ENCODE results near the gene MRPS23.
A peak's percentile ranks its signal among the peaks of the same experiment; 100 is the strongest.

MRPS23 gene

DNA sequence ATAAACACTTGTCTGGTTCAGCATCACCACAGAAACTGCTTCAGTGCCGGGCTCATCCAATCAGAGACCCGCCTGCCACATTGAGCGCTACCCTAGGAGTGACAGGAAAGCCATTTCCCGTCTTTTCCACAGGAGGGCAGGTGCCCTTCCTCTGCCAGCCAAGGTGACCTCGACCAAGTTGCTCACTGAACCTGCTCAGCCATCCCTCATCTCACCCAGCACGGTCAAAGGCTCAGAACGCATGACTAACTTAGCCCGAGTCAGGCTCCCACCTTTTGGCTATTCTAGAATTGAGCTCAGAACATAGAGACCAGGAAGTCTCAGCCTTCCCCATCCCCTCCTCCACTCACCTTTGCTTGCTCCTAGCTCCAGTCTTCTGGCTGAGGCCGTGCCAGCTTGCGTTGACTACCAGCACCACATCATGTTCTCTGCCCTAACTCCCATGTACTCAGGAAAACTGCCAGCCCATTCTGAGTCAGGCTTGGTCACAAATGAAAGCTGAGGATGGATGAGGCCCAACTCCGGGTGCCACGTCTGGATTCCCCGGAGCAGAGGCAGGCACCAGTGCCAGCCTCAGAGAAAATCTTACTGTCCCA is 15.6 kb downstream of the MRPS23 start:
- no peak for DNase-seq

DNA sequence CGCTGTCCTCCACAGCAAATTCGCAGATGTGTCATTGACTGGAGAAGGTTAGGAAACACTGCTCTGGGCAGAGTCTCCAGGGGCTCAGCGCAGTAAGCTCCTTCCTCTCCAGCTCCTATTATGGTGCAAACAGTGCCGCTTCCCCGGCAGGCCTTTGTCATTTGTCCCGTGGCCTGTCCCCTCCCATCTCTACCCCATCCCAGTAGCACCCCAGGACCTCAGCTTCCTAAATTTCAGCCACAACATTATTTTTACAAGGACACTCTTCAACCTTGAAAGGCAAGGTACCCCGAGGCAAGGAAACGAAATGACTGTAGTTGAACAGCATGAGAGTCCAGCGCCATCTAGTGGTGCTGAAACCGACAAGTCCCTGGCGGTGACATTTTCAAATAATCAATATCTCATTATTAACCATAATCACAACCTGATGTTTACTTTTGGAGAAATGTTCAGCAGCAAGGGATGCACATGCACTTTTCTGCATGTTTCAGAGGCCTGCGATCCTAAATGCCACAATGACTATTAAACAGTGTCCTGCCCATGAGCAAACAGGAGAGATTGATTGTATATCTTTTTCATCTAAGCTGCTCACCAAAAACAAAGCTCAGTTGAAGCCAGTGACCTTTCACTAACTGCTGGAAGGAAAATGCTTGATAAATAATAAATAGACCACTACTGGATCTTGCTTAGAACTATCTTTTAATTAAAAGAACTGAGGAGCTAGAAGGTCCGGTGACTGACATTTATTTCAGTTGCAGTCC is 16.5 kb downstream of the MRPS23 start:
- peak; percentile 84 for DNase-seq

DNA sequence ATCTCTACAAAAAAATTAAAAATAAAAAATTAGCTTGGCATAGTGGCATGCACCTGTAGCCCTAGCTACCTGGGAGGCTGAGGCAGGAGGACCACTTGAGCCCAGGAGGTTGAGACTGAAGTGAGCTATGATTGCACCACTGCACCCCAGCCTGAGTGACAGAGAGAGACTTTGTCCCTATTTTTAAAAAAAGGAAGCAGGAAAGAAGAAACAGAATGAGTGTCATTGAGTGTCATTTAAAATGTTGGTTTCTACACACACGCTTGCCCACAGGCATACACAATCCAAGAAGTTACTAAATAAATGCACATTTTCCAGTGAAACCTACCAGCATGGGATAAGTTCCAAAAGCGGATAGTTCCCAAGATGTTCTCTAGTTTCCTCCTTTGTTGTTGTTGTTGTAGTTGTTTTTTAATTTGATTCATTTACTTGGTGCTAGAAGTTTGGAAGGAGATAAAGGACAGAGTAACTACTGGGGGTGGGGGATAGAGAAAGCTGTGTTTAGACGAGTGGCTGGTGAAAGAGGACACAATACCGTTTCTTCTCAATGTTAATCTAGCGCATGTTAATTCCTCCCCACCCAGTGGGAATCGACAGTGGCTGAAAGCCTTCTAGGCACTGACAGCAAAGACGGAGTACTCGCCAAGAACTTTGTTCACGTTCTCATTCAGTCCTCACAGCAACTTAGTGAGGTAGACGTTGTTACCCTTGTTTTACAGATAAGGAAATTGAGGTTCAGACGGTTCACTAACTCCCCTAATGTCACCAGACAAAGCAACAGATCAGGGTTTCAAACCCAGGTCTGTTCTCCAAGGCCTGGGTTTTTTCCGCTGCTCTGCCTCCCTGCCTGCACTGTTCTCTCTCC is 17.3 kb downstream of the MRPS23 start:
- peak; percentile 90 for DNase-seq

DNA sequence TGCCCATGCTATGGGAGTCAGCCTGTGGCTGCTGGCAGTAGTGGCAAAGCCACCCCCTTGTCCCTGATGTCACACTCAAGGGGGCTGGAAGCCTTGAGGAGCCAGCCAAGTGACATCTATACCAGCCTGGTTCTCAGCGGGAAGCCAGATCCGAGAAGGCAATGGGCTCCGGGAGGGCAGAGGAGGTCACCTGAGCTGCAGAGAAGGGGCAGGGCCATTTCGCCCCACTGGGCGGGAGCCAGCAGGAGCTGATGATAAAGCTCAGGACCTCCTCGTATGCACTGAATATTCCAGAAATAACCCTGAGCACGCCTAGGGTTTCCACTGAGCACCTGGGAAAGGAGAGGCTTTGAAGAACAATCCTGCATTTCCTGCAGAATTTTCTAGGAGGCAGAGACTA is 19.0 kb downstream of the MRPS23 start:
- no peak for DNase-seq

DNA sequence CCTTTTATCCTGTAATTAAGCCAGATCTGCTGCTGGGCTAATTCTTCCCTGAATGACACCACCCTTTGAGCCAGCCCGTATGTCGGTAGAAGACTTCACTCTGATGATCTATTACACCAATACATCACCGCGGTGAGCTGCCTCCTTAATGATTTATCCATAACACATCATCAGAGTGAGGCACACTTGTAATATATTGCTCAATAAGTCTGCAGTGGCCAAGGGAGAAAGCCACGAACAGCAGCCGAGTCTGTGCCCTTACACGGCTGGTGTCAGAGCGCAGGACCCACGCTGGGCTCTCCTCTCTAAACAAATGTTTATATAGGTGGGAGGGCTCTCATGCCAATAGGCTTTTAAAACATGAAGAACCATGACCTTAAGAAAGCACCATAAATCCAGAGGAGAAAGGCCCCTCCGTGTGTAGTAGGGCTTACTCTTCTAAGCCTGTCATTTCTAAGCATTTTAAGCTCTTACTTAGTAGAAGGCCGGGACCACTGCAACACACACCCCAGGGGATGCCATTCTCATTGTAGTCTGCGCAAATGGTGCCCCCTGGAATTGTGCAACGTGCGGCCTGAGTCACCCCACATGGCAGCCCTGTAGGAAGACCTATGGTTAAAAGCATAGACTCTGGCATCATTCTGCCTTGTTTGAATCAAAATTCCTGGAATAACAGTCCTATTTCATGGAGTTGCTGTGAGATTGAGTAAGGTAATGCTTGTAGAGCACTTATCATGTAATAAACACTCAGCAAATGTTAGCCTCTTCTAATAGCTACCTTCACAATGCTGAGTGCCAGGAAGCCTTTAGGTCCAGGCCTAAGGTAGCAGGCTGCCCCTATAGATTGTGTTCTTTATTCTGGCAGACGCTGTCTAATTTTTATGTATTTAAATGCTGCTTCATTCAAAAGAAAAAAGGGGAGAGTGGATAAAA is 26.1 kb downstream of the MRPS23 start:
- peak; percentile 68 for DNase-seq

DNA sequence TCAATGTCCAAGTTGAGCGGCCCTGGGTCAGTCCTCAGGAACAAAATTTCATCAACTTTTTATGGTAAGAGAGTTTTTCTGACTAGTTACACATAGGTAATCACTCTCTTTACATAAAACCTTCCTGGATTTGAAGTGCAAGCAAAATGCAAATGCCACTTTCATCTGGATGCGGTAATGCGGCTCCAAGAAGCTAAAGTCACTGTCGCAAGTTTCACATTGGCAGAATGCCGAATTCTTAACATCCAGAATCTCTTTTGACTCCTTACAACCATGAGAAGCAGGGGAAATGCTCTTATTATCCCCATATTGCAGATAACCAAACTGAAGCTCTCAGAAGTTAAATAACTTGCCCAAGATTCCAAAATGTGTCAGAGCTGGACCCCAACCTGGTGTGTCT is 30.0 kb downstream of the MRPS23 start:
- DNase-seq: no peak

DNA sequence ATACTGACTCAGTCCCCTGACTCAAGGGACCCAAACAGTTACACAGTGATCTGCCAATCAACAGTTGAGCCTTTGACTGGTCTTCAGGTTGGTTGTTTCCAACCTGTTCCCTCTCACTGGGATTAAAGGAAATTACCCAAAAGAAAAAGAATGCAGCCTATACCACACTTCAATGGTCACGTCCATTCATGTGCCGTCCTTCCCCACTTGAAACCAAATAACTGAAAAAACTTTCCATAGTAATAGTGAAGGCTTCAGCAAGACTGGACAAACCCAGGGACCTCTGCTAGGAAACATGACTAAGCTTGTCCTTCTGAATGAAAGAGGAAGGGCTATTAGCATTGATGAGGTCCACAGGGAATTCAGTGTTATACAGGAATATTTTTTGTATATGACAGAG is 30.6 kb downstream of the MRPS23 start:
- no peak for DNase-seq

DNA sequence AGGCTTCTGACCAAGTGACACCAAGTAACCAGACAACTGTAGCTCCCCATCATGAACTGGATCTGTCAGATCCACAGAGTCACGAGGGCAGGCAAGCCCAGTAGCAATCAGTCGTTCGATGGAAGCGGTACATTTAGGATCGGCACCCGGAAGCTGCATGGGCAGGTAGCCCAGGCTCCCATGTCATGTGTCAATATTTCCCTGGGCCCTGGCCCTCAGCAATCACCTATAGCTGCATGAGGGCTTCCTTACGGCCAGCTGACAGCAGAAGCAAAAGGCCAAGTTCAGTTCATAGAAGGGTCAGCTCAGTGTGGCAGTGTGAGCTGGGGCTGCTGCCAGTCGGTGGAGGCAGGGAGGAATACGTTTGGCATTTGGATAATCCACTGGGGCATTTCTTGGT is 31.8 kb downstream of the MRPS23 start:
- DNase-seq: no peak

DNA sequence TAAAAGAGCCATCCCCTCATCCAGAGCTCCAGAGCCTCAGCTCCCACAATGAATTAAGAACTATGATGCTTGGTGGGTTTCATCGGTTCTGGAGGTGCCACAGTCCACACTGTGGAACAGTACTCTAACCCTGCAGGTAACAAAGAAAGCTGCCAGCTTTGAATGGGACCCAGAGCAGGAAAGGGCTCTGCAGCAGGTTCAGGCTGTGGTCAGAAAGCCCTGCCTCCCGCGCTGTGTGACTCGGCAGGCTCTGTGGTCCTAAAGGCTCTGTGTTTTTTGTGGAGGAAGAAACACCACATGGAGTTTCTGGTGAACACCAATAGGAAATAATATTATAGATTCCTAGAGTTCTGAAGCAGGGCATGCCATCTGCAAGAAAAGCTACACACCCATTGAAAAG is 32.5 kb downstream of the MRPS23 start:
- no peak for DNase-seq

DNA sequence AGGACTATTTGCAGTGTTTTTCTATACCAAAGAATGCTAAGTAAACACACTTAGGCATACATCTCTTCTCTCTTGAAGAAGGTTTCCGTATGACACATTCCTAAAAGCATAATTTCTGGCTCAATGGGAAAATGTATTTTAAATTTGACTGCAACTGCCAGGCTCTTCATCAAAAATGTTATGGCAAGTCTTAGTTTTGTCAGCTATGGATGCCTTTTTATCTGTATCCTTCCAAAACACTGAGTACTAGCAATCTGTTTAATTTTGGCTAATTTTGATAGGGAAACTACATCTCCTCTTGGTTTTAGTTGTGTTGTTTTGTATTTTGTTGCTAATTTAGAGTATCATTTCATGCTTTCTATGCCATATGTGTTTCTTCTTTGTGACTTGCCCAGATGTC is 35.4 kb downstream of the MRPS23 start:
- no peak for DNase-seq

DNA sequence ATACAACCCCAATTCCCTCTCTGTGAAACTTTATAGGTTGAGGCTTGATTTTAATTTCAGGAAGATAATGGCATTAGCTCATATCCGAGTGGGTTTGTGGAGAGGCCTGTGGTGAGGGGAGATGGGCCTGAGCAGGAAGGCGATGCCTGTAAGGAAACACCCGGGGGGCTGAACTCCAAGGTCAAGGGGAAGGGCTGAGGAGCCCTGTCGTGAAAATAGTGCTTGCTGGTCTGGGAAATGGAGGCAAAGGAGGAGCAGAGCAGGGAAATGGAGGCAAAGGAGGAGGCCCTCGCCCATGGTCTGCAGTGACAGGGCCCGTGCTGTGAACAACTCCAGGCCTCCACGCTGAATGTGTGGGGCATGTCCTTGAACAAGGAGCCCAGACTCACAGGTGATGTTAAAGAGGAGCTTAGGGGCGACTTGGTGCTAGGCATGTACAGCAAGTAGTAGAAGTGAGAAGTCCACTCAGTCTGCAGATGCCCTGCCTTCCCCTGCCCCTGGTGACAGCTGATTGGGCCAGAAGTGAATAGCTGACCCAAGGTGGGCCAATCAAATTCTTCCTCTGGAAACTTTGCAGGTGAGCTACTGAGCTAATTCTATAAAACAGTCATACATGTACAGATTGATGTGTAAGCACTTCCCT is 38.1 kb downstream of the MRPS23 start:
- DNase-seq: no peak

DNA sequence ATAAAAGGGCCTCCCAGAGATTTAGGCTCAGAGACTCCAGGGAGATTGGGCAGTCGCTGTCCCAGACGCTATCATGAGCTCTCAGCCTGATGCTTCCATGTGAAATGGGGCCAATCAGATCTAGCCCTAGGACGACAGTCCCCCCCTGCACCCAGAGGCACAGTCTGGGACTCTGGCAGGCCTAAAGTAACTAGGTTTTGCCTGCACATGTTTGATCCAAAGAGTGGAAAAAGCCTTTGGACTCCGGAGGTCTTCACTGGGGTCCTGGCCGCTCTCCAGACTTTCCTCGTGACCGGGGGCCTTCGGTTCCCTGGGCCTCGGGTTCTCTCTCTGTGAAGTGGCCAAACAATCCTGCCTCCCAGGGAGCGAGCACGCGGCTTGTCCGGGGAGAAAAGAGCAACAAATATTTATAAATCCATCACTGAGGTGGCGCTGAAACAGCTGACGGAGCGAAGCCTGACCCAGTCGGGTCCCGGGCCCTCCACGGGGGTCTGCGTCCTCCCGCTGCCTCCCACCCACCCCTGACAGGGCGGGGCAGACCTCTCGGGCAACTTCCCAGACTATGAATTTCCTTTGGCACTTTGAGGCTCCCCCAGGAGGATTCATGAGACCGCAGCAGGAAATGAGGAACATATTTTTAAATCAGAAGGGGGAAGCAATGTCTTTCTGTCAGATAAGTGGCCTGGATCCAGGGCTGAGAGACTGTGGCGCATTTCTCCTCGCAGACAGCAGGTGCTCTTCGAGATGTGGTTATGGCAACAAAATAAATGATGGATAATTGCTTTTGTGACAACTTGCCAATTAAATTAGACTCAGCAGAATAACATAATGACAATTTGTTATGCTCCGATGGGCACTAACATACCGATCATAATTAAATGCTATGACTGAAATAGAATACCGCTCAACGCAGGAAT is 38.9 kb downstream of the MRPS23 start:
- peak; percentile 77 for DNase-seq

DNA sequence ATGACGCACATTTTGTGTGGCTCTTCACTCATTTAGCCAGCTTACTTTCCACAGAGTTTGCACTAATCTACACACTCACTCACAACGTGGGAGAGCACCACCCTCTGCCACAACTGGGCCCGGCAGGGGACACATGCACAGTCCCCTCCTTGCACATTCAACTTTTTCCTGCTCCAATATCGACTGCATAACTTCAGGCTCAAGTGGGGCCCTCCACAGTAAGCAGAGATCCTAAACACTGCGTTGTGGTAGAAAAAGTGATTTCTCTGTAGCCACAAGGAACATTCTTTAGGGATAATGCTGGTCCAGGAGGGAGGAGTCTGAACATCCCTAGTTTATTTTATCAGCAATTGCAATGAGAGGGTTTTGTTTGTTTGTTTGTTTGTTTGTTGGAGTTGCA is 40.0 kb downstream of the MRPS23 start:
- DNase-seq: no peak

DNA sequence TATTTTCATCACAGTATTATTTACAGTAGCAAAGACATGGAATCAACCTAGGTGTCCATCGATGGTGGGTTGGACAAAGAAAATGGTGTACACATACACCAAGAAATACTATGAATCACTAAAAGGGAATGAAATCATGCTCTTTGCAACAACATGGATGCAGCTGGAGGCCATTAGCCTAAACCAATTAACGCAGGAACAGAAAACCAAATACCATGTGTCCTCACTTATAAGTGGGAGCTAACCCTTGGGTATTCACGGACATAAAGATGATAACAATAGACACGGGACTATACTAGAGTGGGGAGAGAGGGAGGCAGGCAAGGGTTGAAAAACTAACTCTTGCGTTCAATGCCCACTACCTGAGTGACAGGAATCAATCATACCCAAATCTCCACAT is 41.0 kb downstream of the MRPS23 start:
- no peak for DNase-seq

DNA sequence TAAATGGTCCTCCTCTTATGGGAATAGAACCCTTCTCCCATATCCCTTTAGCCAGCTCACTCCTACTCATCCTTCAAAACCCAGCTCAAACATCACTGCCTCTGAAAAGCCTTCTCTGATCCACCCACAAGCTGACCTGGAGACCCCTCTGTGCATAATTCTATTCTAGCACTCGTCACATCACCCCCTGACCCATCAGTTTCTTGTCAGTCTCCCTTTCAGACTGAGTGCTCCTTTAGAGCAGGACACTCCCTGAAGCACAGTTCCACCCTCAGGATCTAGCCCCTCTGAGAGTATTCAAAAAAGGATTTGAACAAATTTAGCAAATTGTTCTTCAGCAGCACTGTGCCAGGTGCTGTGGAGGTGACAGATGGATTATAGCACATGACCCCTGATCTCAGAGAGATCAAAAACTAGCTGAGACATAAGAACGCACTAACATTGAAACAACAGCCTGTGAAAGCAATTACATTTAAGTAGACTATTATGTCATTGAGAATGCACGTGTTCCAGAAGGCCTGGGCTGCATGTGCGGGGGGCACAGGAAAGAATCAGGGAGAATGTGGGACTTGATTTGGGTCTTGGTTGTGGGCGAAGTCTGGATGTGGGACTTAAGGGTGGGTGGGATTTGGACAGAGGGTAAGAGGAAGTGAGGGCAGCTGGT is 43.5 kb downstream of the MRPS23 start:
- no peak for DNase-seq

DNA sequence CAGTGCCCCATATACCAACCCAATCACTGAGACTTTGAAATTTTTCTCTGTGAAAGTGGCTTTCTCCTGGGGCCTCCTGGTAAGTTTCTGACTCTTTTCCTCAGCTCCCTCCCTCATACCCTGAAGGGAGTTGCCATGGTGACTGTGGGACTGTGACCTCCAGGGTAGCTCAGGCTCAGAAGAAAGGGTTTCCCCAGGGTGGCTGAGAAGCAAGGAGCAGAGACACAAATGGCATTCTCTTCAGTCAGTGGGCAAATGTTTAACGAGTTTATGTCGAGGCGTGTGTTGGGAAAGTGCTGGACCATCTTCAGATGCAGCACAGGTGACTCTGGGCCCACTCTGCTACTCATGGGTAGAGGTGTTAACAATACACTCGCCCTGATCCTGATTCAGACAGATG is 46.8 kb downstream of the MRPS23 start:
- no peak for DNase-seq

DNA sequence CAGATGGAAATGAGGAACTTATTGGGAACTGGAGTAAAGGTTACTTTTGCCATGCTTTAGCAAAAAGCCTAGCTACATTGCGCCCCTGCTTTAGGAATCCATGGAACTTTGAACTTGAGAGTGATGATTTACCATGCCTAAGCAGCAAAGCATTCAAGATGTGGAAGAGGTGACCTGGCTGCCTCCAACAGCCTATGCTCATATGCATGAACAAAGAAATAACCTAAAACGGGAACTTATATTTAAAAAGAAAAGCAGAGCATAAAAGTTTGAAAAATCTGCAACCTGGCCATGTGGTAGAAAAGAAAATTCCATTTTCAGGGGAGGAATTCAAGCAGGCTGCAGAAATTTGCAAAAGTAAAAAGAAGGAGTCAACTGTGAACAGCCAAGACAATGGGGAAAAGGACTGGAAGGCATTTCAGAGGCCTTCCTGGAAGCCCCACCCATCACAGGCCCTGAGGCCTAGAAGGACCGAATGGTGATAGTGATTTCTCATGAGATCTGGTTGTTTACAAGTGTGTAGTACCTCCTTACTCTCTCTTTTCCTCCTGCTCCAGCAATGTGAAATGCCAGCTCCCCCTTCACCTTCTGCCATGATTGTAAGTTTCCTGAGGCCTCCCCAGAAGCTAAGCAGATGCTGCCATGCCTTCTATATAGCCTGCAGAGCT is 48.7 kb downstream of the MRPS23 start:
- DNase-seq: no peak

DNA sequence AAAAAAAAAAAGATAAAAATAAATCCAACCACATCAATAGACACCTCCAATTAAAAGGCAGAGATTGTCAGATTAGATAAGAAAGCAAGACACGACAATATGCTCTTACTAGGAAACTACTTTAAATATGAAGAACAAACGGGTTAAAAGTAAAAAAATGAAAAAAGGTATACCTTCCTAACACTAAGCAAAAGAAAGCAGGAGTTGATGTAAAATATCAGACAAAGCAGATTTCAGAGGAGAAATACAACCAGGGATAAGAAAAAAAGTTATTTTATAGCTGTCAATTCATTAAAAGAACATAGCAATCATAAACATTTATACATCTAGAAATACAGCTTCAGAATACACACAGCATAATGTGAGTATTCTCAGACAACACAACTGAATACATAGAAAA is 55.0 kb downstream of the MRPS23 start:
- DNase-seq: no peak

DNA sequence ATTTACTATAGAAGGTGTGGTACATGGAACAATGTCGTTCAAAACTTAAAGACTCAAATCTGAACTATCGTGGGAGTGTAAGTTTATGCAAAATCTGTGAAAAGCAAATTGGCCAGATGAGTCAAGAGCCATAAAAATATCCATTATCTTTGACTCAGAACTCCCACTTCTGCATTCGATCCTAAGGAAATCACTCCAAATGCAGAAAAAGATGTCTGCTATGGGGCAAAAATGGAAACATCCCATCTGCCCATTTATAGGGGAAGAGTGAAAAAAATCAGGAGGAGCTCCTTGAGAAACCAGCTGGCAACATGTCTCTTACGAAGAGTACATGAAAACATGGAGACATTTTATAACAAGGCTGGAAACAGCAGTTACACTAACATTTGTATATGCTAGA is 61.1 kb downstream of the MRPS23 start:
- no peak for DNase-seq

DNA sequence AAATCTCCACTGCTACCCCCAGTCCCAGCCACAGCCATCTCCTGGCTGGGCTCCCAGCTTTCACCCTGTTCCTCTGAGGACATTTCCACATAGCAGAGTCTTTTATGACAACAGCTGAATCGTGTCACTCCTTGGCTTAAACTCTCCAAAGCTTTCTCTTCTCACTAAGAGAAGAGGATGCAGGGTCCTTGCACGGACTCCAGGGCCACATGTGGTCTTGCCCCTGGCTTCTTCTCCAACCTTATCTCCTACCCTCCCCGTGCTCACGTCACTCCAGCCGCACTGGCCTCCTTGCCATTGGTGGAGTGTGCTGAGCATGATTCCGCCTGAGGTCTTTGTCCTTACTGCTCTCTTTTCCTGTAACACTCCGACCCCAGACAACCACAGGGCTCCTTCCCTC is 64.8 kb downstream of the MRPS23 start:
- no peak for DNase-seq

All from MV-4-11 (cell line).